HepG2 (cell line): Measurements from ENCODE around the gene NBEAL2. TPM values are rescaled to one million over a fixed set of nuclear protein-coding genes. Genes with fewer than 3 reads are reported as not detected.

Experiments used
- AKNA ChIP-seq: sonication (generic); formaldehyde crosslinking; IDR thresholded peaks from 2 replicates; pipeline ENCODE4 v1.4.0; 2020; ENCODE audit warnings: missing genetic modification reagents, borderline replicate concordance
- CSRNP2 ChIP-seq: sonication (generic); formaldehyde crosslinking; conservative IDR thresholded peaks from 2 replicates; pipeline ENCODE4 v1.8.0; 2022; ENCODE audit warnings: low read depth, missing genetic modification reagents
- FOXA1 ChIP-seq, 2 experiments: fragments of 450-650 bp in 1 of 2; sonication (generic) in 1 of 2; formaldehyde crosslinking in 1 of 2; IDR thresholded peaks; 2 replicates each; pipeline versions ENCODE4 v1.4.0 to v1.6.1; 2016 to 2020; ENCODE audit warnings: missing genetic modification reagents in 1 of 2
- FOXM1 ChIP-seq: sonication (generic); formaldehyde crosslinking; IDR thresholded peaks from 2 replicates; pipeline ENCODE4 v1.5.0; 2020; ENCODE audit warnings: missing genetic modification reagents
- HMGXB4 ChIP-seq, 2 experiments: sonication (generic) in 1 of 2; formaldehyde crosslinking in 1 of 2; IDR thresholded peaks; 2 replicates each; pipeline versions ENCODE4 v1.4.0 to v1.6.1; 2018 to 2020; ENCODE audit warnings: missing genetic modification reagents in 2 of 2, borderline replicate concordance in 1 of 2, low read depth in 1 of 2, mild to moderate bottlenecking in 1 of 2, missing biosample characterization in 1 of 2
- HNF1B ChIP-seq: sonication (generic); formaldehyde crosslinking; IDR thresholded peaks from 2 replicates; pipeline ENCODE4 v1.5.1; 2020; ENCODE audit warnings: mild to moderate bottlenecking, moderate library complexity, missing genetic modification reagents
- KDM2A ChIP-seq: sonication (generic); formaldehyde crosslinking; IDR thresholded peaks from 2 replicates; pipeline ENCODE4 v1.4.0; 2020; ENCODE audit warnings: low read depth, missing genetic modification reagents, borderline replicate concordance
- MTA3 ChIP-seq: sonication (generic); formaldehyde crosslinking; IDR thresholded peaks from 2 replicates; pipeline ENCODE4 v1.4.0; 2020; ENCODE audit warnings: missing genetic modification reagents
- POLR2AphosphoS5 ChIP-seq: IDR thresholded peaks from 2 replicates; pipeline ENCODE4 v1.6.1; 2012; ENCODE audit warnings: low read depth, low read length
- RARA ChIP-seq: IDR thresholded peaks from 2 replicates; pipeline ENCODE4 v1.6.1; 2016; ENCODE audit warnings: missing genetic modification reagents, missing compliant biosample characterization
- RFXAP ChIP-seq: sonication (generic); formaldehyde crosslinking; IDR thresholded peaks from 2 replicates; pipeline ENCODE4 v1.4.0; 2020; ENCODE audit warnings: missing genetic modification reagents, borderline replicate concordance
- RXRB ChIP-seq: IDR thresholded peaks from 2 replicates; pipeline ENCODE4 v1.6.1; 2016; ENCODE audit warnings: borderline replicate concordance, missing genetic modification reagents, missing compliant biosample characterization
- THAP7 ChIP-seq: sonication (generic); formaldehyde crosslinking; IDR thresholded peaks from 2 replicates; pipeline ENCODE4 v1.8.1; 2023; ENCODE audit warnings: mild to moderate bottlenecking, missing genetic modification reagents
- ZBTB21 ChIP-seq: sonication (generic); formaldehyde crosslinking; IDR thresholded peaks from 2 replicates; pipeline ENCODE4 v1.4.0; 2020; ENCODE audit warnings: missing genetic modification reagents
- ZNF263 ChIP-seq: sonication (generic); formaldehyde crosslinking; IDR thresholded peaks from 2 replicates; pipeline ENCODE4 v1.4.0; 2020; ENCODE audit warnings: missing genetic modification reagents
- ZNF552 ChIP-seq: sonication (generic); formaldehyde crosslinking; IDR thresholded peaks from 2 replicates; pipeline ENCODE4 v1.9.0; 2022; ENCODE audit warnings: missing genetic modification reagents, mild to moderate bottlenecking, borderline replicate concordance
- ZNF558 ChIP-seq: sonication (generic); formaldehyde crosslinking; IDR thresholded peaks from 2 replicates; pipeline ENCODE4 v1.9.0; 2022; ENCODE audit warnings: mild to moderate bottlenecking, missing genetic modification reagents, borderline replicate concordance
- ZNF761 ChIP-seq: sonication (generic); formaldehyde crosslinking; conservative IDR thresholded peaks from 2 replicates; pipeline ENCODE4 v1.4.0; 2020; ENCODE audit warnings: mild to moderate bottlenecking, missing genetic modification reagents
- polyA plus RNA-seq, 8 experiments: library from polyadenylated mRNA; depleted of rRNA in 3 of 8; stranded (reverse) in 7 of 8; unstranded in 1 of 8; fragments of >200 nt; fragmentation: Illumina TruSeq in 4 of 8; extraction: Trizol in 4 of 8; gene quantifications; 2 replicates each; pipeline versions ENCODE4 v1.2.1 to v1.2.3, GENCODE V29; 2011 to 2016; ENCODE audit warnings: low read depth in 4 of 8, missing spikeins in 1 of 8, mixed read lengths in 1 of 8; ENCODE audit not compliant: insufficient read depth in 1 of 8
- total RNA-seq, 5 experiments: library from RNA; depleted of rRNA; stranded (reverse); fragments of >200 nt; fragmentation: Illumina TruSeq; extraction: Trizol; gene quantifications; 2 replicates each; pipeline ENCODE4 v1.2.3, GENCODE V29; 2016; ENCODE audit warnings: low read depth in 1 of 5

The NBEAL2 gene
- total and polyA plus RNA-seq, 2 of the 13 experiments (the other 11 are each of a cell fraction or from before 2014, with no cell fraction given), result 9.7 to 12.4 TPM

GRCh38 chr3:46948830-46949671 lies 30.4 kb upstream of the NBEAL2 start (continued):
- no peak for TF ChIP-seq HMGXB4 (CRISPR knock-in tag; IDR thresholded peaks at IDR 0.05; ENCODE audit: borderline replicate concordance in 1 of 2, low read depth in 1 of 2)
- peak; percentile 37; the same call in 1 of the 2 replicates for TF ChIP-seq KDM2A (CRISPR knock-in tag)
- no peak for TF ChIP-seq ZNF552 (CRISPR knock-in tag)
- no peak for TF ChIP-seq RFXAP (CRISPR knock-in tag)
- no peak for TF ChIP-seq HNF1B (CRISPR knock-in tag)
- no peak for TF ChIP-seq AKNA (CRISPR knock-in tag)
- no peak for TF ChIP-seq ZBTB21
- no peak for TF ChIP-seq ZNF761
- no peak for TF ChIP-seq FOXM1
- TF ChIP-seq FOXA1 (IDR thresholded peaks at IDR 0.05), result no peak
- TF ChIP-seq FOXA1 (CRISPR knock-in tag; IDR thresholded peaks at IDR 0.05), result no peak
- no peak for TF ChIP-seq CSRNP2 (CRISPR knock-in tag)
- no peak for TF ChIP-seq THAP7 (CRISPR knock-in tag)
- no peak for TF ChIP-seq ZNF558 (CRISPR knock-in tag)
- no peak for TF ChIP-seq POLR2AphosphoS5
- TF ChIP-seq RXRB (CRISPR knock-in tag), result peak; percentile 86
- TF ChIP-seq RARA (CRISPR knock-in tag), result peak; percentile 99
- peak; percentile 62 for TF ChIP-seq ZNF263 (CRISPR knock-in tag)
- no peak for TF ChIP-seq MTA3 (CRISPR knock-in tag)
